CD4-positive, alpha-beta T cell treated with Interleukin-12 subunit alpha and Interleukin-12 subunit beta, for 1 hour (primary cell): ENCODE results near the gene MAP3K7CL.

ENCODE experiments used
- DNase-seq: peaks from one replicate; pipeline ENCODE4 v3.0.0-alpha.2; 2020

MAP3K7CL gene, protein sequence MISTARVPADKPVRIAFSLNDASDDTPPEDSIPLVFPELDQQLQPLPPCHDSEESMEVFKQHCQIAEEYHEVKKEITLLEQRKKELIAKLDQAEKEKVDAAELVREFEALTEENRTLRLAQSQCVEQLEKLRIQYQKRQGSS

DNA sequence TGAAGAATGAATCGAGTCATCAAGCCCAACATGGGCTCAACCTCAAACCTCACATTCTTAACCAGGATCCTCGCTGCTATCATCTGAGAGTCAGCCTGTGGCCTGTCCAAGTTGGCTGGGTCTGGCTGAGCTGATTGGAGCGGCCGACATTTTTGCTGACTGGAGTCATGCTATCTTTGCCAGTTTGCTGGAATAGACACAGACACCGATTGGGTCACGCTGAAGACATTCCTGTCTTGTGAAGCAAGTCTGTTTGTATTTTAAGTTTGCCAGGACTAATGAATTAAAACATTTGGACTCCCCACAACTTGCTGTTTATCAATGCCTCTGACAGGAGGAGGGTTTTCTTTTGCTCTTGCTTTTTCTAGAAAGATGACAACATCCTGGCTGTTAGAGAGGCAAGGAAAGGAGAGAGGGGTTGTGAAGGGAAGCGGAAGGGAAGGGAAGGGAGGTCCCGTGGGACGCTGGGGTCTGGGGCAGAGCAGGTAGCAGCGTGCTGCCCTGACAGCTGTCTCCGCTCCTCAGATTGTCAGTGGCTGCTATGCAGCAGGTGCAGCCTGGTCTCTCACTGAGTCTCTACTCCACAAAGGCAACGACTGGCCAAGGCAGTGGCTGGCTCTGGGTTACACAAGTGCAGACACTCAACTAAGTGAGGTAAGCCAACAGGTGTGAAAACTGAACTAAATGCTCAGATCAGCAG, at the start of gene MAP3K7CL:
Gene MAP3K7CL (plus strand): TSS at position 375 of the 700 bp plus-strand sequence. CDS start 2,701 bp downstream, outside the sequence.
- DNase-seq = no peak

DNA sequence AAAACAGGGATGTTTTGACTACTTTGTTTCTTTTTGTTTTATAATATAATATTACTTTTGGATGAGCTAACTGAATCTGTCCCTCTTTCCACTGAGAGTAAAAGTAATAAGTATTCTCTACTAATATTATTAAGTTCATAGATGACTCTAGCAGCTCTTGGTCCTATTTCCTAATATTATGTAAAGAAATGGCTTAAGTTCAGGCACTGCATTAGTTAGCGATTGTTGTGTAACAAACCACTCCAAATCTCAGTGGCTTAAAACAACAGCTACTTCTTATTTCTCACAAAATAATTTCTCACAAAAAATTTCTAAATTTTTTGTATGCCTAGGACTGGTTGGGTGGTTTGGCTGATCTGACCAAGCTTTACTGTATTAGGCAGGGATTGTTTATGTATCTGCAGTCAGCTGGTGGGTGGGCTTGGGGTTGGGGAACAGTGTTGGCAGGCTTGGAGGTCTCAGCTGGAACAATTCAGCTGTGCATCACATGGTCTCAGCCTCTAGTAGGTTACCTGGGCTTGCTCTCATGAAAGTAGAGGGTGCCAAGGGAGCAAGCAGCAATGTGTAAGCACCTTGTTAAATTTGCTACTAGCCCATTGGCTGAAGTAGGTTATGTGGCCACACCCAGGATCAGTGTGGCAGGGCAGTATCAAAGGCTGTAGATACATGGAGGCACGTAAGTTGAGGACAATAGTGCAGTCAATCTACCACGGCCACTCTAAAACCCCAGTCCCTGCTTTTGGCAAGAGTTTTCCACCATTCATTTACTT, 48.2 kb upstream of the MAP3K7CL start:
- no peak for DNase-seq

DNA sequence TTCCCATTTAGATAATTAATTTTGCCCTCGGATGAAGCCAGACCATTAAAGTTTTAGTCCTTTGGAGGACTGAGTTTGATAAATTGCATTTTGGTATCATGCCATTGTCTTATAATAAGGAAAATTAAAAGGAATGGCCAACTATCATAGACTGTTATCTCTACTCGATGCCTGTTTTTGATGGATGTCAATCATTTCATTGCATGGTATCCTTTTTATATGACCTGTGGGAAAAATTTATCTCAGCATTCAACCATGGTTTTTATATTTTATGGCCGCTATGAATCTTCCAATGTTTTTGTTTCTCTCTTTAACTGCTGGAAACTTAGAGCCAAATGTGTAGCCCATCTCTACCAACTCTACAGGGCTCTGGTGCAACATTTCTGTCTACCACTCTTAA, 47.1 kb upstream of the MAP3K7CL start:
- DNase-seq = no peak

DNA sequence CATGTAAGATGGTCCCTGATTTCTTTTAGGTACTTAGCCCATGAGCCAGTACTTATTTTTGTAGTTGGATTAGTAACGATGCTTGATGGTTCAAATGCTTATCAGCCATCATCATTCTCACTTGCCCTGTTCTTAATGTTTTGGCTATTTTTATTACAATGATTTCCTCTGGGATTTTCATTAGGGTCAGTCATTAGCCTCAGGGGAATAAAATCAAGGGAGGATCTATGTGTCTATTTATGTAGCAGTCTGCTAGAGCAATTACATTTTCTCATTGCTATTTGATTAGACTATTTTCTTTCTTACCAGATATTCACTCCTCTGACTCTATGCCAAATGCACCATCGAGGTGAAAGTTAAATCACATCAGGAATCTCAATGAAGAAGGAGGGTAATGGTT, 46.1 kb upstream of the MAP3K7CL start:
- no peak for DNase-seq

DNA sequence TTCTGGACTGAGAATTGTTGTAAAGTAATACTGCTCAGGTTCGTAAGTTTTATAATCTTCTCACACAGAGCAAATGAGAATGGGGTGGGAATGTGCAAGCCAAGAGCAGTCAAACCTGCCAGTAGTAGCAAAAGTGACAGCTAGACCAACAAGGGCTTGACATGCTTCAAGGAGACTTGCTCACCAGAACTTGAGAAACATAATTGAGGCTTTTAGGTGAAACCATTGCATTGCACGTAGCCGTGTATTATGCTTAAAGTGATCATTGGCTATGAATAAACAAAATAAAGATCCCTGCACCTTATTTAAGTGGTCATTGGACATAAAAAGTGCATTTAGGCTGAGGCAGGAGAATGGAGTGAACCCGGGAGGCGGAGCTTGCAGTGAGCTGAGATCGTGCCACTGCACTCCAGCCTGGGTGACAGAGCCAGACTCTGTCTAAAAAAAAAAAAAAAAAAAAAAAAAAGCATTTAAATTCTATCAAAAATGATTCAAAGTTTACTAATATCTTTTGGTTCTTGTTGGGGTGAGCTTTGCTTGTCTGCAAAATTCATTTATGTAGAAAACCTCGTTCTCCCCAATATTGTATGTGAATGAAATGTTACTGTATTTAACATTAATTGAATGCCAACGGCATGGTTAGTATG, 45.2 kb upstream of the MAP3K7CL start:
- DNase-seq = no peak

DNA sequence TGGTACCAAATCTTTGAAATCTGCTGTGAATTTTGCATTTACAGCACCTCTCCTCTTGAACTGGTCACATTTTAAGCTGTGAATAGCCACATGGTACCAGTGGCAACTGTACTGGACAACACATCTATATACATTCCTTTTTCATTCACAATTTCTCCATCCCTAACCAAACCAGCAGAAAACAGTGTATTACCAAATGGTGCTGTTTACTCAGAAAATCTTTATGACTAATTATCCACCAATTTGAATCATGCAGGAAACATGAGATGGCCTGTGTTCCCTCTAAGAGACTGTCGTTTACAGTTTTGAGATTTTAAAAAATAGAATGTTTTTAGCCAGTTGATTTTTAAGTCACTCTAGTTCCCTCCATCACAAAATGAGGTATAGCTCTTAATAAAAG, 39.4 kb upstream of the MAP3K7CL start:
- DNase-seq = no peak

DNA sequence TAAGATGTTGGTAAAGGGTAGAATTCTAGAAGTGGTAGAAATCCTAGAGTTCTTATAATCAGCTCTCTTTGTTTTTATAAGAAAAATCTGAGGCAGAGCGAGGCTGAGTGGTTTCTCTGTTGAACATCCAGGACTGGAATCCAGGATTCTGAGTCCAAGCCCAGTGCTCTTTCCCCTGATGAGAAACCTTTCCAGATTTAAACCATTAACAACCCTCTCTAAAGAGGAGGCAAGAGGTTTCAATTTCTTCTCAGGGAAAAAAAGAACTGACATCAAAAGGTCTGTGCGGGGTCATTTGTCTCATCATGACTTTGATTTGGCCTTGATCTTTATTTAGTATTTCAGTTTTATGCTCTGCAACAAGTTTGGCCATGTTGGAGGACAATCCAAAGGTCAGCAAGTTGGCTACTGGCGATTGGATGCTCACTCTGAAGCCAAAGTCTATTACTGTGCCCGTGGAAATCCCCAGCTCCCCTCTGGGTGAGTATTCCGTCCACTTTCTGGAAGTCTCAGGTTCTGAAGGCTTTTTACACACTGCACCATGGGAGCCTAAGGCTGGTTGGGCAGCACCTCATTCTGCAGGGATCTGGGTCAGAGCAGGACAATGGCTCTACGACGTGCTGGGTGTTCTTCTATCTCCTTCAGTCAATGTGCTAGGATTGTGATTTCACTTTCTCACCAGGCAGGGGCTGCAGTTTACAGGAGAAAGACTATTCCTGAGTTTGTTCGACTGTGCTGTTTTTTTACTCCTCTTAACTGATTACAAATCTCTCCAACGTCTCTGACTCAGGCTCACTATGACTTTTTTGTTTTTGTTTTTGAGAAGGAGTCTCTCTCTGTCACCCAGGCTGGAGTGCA, 38.1 kb upstream of the MAP3K7CL start:
- no peak for DNase-seq

DNA sequence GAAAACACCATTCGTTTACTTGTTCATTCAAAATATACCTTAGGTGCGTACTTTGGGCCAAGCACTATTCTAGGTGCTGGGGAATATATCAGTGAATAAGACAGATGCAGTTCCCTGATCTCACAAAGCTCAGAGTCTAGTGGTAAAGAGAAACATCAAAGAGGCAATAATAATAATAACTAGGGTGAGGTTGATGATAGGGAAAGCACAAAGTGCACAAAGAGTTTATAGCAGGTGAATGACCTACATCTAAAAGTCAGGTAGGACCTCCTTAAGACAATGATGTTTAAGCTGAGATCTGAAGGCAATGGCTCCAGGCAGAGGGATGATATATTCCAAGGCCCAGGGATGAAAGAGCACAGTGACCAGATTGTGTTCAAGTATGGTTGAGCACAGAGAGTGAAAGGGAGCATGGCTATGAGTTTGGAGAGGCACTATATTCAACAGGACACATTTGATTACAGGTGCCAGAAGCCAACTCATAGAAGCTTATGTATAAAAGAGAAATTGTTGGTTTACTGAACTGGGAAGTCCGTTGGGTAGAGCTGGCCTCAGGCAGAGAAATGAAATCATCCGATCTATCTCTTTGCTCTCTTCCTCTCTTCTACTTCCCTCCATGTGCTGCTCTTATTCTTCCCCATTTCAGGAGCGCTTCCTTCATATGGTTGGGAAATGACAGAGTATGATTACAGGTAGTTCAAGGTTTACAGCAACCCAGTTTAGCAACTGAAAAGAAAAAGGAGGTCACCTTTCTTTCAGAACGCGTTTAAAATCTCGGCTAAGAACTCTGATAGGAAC, 34.0 kb upstream of the MAP3K7CL start:
- no peak for DNase-seq

DNA sequence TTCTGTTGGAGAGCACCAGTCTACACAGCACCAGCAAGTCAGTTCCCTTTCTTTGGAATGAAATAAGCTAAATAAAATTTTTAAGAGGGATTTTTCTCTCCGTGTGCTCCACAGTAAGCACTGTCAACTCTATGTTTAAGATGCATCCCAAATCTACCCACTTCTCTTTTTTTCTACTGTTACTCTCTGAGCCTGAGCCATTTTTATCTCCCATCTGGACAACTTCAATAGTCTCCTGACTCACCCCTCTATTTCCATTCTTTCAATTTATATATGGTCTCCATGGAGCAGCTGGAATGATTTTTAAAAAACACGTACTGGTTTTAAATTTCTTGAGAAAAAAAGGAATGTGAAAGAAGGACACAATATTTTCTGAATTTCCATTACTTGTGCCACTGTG, 32.3 kb upstream of the MAP3K7CL start:
- DNase-seq = no peak

DNA sequence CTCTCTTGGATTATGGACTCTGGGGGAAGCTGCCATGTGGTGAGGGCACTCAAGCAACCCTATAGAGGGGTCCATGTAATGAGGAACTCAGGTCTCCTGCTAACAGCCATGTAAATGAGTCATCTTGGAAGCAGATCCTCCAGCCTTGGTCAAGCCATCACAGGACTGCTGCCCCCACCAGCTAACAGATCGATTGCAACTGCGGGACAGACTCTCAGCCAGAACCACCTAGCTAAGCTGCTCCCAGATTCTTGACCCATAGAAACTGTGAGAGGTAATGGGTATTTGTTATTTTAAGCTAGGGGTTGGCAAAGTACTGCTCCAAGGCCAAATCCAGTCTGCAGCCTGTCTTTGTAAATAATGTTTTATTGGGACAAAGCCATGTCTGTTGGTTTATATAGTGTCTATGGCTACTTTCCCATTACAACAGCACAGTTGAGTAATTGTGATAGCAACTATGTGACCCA, 27.6 kb upstream of the MAP3K7CL start:
- DNase-seq = no peak

DNA sequence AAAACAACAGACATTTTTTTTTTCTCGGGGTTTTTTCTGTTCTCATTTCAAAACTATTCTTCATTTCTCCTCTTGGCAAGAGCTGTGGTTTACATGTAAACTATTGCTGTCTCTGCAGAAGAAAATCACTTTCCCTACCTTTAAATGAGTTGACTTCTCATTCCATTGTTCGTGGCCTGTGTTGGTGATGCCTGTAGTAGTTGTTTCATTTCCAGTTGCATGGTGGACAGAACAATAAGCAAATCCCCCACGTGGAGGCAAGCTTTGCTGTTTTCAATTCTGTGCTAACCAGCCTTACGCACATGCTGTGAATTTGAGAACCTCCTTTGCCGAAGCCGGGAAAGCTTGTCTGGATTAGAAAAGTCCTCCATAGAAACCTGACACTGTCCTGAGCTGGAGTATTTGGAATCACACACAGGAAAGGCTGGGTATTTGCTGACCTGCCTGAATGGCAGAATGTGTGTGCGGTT, 26.2 kb upstream of the MAP3K7CL start:
- DNase-seq = no peak

DNA sequence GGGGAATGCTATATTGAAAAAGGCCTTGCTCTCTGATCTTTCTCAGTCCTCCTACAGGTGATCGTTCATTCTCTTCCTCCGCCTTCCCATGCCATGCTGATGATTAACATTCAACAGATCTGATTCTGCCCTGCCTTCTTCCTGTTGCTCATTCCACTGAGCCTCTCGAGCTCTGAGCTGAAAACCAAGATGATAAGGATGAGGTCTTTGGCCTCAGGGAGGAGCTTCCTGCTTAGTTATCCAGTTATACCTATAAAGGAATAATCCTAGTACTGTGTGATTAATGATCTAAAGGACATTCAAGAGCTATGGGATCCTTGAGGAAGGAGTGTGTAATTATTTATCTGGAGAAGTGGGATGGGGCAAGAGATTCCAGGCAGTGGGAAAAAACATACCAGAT, 25.2 kb upstream of the MAP3K7CL start:
- DNase-seq = no peak

DNA sequence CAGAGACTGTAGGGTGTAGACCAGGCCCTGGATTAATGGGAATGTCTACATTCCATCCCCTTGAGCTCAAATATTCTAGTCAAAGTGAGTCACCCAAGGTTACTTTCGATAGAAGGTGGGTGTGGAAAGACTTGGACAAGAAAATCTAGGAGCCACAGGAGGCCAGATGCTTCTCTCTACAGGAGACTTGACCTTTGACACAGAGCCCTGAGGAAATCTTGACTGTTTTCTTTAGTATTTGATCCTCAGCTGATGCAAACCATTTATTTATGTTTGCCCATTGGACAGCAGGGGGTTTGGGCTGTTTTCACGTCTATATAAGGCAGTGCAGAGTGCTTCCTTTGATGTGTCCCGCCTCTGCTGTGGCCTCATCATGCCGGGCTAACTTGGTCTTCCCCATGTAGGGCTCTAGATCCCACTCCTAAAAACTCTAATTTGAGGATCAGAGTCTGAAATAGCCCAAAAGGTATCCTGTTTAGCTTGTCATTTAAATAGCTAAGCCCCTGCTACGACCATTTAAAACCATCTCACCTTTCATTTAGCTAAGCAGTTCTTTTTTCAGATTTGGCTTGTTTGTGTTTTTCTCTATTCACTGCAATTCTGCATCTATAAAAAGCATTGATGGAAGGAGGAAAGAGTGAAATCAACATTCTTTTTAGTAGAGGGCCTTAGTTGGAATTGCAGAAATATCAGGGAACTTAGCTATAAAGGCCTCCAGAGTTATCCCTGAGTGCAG, 15.5 kb upstream of the MAP3K7CL start:
- DNase-seq = no peak

DNA sequence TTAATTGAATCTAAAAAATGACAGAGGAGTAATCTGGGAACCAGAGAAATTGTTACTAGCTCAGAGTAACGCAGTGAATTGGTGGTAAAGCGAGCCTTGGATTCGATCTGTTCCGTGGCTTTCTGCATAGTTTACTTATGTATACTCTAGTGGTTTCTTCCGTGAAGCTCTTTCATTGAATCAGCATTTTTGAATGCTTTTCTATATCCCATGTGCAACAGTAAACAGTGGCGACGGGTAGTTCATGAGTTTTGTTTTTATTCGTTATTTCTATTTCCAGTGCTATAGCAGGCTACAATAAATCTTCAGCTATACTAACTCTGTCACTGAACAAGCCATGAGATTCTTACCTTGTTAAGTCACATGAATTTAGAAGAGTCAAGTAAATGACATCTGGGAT, 14.5 kb upstream of the MAP3K7CL start:
- DNase-seq = no peak

DNA sequence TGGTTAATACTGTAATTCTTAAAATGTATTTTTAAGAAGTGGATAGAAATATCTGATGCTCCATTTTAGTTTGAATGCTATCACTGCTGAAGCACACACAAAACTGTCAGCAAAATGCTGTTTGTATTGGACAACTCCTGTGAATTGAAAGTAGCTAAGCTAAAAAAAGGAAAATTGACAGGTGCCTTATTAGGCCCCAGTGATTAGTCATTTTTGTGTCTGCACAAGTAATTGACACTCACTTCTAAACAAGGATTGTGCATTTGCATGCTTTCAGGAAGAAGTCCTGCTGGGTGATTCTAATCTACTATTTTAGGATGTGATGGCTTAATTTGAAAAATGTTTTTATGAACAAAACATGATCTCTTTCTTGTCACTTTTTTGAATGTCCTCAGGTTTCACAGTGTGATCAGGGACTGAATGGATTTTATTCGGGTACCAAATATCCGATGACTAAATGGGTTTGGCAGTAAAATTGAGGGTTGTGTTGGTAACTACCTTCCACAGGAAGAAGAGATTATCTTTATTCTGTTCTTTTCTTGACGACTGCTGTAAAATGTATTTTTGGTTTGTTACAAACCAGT, 13.0 kb upstream of the MAP3K7CL start:
- DNase-seq = no peak

DNA sequence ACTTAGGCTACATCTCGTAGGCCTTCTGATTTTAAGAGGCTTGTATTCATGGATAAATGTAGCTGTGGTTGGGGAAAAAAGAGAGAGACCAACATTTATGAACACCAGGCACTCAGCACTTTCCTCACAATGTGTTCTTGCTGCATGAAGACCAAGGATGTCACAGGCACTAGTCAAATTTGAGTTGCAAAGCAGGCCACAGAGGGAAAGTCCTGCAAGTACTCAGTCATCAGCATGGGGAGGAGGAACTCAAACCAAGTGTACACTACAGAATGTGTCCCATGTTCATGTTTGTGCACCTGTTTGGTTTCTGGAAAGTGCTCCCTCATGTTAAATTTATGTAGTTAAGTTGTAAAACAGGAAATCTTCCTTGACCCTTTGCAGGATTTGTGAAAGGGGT, 8.7 kb upstream of the MAP3K7CL start:
- DNase-seq = no peak

DNA sequence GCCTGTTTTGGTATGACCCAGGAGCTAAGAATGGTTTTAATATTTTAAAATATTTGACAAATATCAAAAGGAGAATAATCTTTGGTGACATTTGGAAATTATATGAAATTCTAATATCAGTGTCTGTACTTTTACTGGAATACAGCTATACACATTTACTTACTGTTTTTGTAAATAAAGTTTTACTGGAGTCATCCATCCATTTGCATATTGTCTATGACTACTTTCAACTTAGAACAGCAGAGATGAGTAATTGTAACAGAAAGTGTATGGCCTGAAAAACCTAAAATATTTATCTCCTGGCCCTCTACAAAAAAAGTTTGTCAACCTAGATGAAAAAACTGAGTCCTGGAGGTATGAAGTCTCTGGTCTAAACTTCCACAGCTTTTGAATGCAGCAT, 5.8 kb upstream of the MAP3K7CL start:
- DNase-seq = no peak

DNA sequence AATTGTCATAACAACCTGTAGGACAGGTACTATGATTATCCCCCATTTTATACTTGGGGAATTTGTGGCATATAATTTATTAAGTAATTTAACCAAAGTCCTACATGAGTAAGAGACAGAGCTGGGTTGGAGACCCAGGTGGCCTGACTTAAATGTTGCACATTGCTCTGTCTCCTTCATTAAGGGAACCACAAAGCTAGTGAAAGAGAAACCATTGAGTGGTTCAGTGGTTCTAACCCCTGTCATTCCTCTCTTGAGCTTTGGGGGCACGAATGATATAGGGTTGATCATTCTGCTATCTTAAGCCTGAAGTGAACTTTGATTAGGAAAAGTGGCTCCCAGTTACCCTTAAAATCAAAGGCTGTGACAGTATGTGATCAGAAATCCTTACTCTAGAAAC, 5.3 kb upstream of the MAP3K7CL start:
- DNase-seq = no peak

DNA sequence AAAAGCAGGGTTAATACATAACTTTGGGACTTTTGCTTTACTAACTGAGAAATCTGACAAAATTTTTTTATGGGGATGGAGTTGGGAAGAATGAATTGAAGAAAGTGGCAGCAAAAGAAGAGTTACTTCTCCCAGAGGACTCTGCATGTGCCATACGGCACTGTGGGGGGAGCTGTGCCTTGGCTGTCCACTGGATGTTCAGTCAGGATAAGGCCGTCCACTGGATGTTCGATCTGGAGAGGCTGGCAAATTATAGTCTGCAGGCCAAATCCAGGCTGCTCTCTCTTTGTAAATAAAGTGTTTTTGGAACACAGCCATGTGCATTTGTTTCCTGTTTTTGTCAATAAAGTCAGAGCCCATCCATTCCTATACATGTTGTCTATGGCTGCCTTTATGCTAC, 4.5 kb upstream of the MAP3K7CL start:
- no peak for DNase-seq

DNA sequence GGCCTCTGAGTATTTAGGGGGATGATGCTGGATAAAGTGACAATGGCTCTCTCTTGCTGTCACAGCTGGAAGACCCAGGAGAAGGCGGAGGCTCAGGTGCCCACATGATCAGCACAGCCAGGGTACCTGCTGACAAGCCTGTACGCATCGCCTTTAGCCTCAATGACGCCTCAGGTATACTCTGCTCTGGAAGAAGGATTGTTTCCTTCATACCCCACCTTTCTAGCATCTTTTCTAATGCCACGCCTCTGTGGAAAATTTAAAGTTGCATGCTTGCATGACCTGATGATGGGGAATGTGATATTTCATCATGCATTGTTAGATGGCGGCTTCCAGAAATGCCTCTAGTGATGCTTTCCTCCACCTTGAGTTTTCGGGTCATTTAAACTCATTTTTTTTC, 2.8 kb downstream of the MAP3K7CL start:
- DNase-seq = no peak

DNA sequence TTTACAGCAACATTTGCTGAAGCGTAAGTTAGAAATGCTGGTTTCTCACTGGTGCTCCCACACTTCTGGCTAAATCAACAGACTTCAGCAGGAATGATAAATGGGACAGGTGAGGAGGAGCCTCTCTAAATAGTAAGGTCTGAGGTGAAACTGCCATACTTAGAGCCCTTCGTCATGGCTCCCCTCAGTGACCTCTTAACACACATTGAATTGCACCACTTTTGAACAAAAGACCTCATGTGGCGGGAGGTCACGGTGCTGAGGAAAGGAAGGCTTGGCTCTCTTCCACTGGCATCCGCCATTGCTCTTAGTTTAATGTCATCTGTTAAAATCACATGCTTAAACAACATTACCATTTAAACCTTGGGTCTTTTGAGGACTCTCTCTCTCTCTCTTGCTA, 3.4 kb downstream of the MAP3K7CL start:
- DNase-seq = no peak
